Measurements from ENCODE around the gene CROCC.
"Not testable (repeated sequence)": the region's sequence is repeated elsewhere in the genome, so short reads cannot be mapped to it uniquely, and the experiment has no call there.

Gene CROCC, protein sequence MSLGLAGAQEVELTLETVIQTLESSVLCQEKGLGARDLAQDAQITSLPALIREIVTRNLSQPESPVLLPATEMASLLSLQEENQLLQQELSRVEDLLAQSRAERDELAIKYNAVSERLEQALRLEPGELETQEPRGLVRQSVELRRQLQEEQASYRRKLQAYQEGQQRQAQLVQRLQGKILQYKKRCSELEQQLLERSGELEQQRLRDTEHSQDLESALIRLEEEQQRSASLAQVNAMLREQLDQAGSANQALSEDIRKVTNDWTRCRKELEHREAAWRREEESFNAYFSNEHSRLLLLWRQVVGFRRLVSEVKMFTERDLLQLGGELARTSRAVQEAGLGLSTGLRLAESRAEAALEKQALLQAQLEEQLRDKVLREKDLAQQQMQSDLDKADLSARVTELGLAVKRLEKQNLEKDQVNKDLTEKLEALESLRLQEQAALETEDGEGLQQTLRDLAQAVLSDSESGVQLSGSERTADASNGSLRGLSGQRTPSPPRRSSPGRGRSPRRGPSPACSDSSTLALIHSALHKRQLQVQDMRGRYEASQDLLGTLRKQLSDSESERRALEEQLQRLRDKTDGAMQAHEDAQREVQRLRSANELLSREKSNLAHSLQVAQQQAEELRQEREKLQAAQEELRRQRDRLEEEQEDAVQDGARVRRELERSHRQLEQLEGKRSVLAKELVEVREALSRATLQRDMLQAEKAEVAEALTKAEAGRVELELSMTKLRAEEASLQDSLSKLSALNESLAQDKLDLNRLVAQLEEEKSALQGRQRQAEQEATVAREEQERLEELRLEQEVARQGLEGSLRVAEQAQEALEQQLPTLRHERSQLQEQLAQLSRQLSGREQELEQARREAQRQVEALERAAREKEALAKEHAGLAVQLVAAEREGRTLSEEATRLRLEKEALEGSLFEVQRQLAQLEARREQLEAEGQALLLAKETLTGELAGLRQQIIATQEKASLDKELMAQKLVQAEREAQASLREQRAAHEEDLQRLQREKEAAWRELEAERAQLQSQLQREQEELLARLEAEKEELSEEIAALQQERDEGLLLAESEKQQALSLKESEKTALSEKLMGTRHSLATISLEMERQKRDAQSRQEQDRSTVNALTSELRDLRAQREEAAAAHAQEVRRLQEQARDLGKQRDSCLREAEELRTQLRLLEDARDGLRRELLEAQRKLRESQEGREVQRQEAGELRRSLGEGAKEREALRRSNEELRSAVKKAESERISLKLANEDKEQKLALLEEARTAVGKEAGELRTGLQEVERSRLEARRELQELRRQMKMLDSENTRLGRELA (N-terminal part only)

DNA sequence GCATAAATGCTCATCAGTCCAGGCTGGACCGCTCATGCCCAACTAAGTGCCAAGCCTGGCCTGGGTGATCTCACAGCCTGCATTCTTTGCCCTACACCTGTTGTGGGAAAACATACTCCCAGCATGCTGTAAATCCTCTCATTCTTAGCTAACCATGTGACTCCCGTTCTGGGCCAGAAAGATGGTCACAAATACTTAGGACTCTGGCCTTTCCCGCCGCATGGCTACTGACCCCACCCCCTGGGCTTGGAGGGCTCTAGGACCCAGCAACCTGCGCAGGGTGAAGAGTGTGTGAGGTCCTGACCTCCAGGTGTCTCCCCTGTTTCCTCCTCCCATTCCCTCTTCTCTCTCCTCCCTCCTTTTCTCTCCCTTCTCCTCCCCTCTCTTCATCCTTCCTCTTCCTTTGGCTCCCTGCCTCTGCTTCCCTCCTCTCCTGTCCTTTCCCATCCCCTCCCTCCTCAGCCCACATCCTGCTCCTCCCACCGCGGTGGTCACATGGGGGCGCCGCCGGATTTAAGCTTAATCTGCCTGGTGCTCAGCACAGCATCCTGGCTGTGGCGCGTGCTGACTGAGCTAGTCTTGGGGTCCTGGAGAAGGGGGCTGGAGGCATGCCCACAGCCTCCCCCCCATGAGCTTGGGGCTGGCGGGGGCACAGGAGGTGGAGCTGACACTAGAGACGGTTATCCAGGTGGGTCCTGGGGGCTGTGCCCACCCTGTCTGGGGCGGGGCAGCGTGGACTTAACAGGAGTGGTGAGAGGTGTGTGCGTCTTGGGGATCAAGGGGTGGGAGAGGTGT lies at the start of gene CROCC:
CROCC (plus strand) TSS at position 541 of the 795 bp plus-strand sequence; CDS start at position 629, 88 bp downstream.
- DNase-seq, result no peak

DNA sequence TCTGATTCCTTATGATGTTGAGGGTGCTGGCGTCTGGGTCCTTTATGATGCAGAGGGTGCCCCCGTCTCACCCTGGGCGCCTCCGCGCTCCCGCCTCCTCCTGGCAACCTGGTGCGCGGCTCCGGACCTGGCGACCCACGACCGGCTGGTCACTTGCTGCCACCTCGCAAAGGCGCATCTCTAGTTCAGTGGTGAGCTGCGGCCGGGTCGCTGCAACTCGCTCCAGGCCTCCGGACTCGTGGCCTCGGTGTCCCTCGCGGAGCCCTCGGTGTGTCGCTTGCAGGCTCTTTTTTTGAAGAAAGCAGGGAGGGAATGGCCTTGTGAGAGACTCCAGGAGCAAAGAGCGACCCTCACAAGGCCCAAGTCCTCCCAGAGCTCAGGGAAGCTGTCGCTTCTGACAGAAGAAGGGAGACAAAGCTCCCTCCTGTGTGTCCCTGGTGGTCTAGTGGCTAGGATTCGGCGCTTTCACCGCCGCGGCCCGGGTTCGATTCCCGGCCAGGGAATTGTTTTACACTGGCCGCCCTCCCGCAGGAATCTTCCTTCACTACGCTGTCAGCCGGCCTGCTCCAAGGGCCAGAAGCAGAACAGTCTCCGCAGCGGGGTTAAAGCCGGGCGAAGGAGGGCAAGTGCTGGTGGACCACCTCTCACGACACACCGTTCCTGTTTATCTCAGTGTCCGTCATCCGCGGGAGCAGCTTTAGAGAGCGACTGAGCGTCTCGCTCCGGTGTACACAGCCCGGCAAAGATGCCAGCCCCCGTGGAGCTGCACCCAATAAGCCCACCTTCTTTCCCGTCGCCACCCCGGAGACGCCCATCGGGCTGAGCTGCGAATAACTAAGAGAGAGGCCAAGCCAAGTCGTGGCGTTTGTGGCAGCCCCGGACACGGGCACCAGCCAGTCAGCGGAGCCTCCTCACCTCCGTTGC lies 49.3 kb upstream of the CROCC start:
- not testable (repeated sequence) for DNase-seq

DNA sequence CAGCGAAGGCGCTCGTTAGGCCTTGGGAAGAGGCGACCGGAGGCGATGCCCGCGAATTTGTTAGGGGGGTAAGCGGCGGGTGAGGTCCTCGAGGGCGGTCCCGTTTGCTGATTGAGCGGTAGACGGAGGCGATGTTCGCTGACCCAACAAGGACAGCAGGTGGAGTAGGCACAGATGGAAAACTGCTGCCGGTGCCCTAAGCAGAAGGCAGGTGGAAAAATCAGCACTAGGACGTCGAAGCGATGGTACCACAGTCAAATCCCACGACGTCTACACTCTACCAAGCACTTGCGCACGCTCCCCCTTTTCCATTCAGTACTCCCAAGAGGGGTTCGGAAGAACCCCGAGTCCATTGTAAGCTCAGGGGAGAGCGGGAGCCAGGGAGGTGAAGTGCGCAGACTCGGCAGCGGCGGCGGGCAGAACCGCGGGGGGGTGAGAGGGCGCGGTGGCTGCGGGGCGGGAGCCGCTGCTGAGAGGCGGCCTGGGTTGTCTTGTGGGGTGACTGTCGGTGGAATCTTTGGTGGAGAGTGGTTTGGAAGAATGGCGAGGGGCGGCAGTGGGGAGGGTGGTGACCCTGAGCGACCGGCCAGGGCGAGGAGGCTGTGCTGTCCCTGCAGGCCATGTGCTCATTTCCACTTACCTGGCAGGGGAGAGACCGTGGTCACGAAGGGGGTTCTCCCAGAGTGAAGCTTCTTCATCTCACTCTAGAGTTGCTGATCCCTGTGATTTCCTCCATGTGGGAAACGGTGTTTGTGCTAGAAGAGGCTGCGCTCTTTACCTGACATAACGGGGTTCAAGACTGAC lies 48.5 kb upstream of the CROCC start:
- not testable (repeated sequence) for DNase-seq

DNA sequence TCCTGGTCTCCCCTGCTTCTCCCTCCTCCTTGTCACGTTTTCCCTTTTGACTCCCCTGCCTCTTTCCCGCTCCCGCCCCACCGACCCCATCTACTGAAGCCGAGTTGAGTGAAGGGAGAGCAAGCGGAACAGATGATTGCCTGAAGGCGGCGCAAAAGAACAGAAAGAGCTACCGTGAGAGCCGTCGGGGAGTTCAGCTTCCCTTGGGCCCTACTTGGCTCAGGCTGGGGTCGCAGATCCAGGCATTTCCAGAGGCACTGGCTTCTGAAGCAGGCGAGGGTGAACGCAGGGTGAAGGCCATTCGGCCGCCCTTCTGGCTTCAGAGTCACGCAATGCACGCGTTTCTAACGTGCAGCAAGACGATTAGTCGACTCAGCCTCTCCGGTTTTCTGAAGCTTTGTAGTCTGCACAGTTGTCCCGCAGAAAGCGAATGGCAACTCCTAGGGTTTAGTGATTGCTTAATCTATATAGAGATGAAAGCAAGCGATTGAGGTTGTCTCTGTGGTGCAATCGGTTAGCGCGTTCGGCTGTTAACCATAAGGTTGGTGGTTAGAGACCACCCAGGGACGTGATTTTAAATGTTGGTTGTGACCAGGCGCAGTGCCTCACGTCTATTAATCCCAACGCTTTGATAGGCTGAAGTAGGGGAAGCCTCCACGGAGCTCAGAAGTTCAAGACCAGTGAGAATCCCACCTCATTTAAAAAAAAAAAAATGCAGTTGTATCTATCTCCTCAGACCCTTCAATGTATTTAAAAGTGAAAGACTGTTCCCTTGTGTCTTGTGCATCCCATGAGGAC lies 46.6 kb upstream of the CROCC start:
- DNase-seq, result not testable (repeated sequence)

DNA sequence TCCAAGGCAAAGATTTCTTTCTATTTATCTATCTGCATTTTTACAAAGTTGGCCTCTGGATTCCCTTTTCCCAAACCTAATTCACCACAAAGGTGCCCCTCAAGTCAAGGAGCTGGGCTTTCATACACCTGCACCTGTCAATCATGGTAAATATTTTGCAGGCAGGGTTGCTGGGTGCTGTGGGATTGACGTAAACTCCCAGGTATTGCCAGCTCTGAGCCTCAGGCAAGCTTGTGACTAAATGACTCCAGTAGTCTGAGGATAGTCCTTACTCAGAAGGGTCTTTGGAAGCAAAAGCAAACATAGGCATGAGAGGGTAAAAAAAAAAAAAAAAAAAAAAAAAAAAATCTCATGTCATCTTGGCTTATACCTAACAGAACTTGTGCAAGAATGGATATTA lies 40.0 kb upstream of the CROCC start:
- DNase-seq, result not testable (repeated sequence)

DNA sequence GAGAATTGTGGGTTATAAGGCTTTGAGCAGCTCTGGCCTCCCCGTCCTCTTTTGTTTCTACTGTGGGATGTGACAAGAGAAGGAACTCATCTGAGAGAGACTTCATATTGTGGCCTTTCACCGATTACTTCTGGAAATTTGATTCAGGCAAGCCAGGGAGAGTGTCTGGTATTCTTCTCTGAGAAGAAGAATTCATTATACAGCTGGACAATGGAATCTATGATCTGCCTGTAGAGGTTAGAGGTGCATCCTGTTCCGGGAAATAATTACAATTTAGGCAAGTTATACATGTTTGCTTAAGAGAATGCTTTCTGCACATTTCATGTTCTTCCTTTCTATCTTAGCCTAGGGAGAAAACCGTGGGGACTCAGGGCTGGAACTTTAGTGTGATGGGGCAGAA lies 38.7 kb upstream of the CROCC start:
- no peak for DNase-seq

DNA sequence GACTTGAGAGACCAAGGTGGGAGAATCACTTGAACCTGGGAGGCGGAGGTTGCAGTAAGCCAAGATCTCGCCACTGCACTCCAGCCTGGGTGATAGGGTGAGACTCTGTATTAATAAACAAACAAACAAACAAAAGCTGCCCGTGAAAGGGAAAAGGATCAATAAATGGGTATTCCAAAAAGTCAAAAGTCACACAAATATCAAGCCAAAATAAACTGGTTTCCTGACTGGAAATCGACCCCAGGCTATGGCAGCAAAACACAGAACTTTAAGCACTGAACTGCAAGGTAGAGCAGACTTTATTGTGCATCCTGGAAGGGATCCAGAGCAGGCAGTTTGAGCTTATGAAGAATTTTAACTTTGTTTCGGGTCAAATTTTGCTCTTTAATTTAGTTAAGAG lies 37.2 kb upstream of the CROCC start:
- DNase-seq, result not testable (repeated sequence)

DNA sequence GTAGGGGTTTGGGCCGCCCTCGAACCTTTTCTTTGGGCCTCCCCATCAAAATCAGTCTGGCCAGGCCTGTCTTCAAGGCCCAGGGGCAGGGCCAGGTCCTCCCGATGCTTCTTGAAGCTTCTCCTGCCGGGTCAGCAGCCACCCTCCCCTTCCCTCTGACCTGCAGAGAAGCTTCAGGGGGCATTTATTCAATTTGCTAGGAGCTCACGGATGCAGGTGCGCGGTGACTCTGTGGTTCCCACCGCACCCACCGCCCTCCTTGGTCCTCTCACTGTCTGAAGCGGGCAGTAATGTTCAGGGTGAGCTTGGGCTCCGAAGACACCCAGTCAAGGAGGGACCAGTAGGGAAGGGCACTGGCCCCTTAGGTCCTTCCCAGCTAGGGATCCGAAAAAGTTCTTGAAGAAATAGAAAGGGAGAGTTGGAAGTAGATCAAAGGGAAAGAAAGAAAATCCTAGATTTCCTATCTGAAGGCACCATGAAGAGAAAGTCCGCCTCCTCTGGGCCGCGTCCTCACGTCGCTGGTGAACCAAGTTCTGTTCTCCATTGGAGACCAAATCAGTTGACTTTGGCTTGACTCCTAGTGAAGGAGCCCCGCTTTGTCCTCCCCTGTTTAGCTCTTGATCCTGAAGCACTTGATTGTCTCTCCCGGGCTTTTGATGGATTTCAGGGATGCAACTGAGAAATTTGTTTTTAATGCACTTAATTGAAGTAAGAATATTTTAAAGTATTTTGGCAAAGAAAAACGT lies 34.7 kb upstream of the CROCC start:
- no peak for DNase-seq

DNA sequence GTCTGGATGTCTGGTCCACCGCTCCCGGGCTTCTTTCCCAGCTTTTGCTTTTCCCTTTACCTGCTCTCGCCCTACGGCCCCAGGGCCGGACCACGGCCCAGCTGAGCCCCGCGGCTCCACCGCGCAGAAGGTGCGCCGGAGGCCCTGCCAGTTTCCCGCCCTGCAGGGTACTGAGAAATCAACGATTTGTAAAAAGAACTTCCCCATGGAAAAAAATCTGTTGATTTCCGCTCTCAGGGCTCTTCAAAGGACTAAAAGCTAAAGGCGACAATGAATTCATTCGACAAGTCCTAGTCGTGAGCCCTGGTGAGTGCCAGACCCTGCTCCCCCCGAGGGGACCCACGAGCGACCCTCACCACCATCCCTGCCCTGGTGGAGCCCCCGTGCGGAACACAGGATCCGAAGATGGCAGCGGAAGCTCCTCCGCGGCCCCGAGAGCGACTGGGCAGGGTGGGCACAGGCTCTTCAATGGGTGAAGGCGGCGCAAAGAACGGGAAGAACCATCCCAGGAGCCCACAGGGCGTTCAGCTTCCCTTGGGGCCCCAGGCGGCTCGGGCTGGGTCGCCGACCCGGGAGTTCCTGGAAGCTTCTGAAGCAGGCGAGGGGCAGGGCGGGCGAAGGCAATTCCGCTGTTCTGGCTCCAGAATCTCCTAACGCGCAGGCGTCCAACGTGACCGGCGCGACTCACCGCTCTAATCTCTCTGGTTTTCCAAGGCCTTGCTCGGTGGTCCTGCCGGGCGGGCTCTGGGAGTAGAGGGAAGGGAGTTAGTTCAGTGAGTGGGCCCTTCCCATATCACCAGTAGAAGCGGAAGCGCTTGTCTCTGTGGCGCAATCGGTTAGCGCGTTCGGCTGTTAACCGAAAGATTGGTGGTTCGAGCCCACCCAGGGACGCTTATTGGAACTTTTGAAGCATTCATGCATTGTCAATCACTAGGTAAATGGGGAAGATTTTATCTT lies 32.6 kb upstream of the CROCC start:
- DNase-seq, result no peak

DNA sequence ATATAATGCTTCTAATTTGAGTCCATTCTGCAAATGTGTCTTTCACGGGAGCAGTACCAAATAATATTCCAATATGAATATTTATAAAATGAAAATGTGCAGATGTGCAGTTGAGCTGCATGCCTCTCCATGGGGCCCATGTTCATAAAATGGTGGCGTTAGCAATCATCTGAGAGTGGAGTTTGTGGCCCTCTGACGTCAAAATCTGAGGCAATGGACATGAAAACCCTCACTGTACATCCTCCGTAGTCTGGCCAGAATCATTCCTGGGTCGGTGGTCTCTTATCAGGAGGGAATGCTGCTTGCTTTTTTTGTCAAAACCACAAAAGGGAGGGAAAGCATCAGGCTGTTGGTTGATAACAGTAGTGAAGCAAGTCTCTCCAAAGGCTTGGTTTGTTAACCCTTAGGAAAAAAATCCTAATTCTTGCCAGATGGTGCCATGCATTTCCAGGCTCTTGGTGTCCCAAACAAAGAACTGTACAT lies 31.2 kb upstream of the CROCC start:
- not testable (repeated sequence) for DNase-seq

DNA sequence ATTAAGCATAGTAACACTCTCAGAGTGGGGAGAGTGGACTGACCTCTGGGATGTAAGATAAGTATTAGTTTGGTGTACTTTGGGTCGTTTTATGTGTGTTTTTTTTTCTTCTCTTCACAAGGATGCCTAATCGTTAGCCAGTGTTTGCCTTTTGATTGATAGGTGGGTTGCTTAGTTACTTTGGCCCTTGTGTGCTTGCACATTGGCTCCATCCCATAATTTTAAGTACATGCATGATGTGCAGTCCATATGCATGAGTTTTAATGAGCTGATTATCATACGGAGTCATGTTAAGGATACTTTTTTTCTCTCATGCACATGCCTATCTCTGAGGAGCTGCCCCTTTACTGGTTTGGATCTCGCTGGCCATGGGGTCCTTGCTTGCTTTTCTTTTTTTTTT lies 30.7 kb upstream of the CROCC start:
- not testable (repeated sequence) for DNase-seq

DNA sequence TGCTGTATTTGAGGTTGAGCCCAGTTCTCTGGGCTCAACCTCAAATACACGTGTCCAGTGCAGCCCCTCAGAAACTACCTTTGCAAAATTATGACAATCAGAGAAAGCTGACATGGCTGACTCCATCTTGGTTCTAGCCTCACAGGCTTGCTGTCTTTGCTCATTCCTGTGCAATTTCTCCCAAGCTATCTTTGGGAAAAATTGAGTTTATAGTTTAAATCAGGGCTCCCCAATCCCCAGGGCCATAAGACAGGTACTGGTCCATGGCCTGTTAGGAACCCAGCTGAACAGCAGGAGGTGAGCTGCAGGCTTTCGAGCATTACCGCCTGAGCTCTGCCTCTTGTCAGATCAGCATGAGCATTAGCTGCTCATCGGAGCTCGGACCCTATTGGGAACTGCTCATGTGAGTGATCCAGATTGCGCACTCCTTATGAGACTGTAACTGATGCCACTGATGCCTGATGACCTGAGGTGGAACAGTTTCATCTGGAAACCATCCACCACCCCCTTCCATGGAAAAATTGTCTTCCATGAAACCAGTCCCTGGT lies 28.7 kb upstream of the CROCC start:
- not testable (repeated sequence) for DNase-seq

DNA sequence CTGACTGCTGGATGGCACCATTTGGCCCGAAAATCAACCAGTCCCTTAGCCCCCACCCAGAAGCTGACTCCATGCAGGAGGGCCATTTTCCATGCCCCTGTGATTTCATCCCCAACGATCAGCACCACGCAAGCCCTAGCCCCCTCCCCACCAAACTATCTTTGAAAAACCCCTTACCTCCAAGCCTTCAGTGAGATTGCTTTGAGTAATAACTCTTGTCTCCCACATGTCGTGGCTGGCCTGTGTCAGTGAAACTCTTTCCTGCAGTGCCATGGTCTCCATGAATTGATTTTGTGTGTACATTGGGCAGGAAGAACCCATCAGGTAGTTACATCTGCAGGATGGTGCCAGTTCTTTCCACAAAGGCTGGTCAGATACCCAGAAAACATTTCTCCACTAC lies 27.9 kb upstream of the CROCC start:
- DNase-seq, result not testable (repeated sequence)

DNA sequence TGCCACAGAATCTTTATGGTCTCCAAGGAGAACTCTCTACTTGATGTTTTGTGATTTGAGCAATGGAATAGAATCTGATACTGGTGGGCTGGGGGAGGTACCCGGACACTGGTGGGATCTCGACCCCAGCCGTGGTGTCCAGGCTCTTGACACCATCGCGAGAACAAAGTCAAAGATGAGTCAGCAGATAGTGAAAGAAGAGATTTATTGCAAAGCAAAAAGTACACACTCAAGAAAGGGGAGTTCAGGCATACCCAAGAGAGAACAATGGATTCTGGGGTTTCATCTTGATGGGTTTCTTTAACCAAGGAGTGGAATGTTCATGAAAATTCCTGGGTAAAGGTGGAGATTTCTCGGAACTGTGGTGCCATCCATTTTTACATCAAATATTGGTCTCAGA lies 27.4 kb upstream of the CROCC start:
- DNase-seq, result not testable (repeated sequence)

DNA sequence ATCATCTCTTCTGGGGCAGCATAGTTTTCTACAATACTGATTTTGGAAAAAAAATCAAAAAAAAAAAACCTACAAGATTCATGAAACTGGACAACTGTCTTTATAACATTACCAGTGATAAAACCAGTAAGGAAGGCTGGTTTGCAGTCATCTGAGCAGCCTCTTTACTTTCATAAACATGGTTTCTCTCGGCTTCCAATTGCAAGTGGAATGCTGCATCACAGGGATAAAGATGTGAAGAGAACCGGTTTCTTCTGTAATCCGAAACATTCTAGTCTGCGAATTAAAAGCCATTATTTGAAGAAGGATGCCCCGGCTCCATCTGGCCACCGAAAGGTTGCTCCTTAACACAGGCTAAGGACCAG lies 26.5 kb upstream of the CROCC start:
- not testable (repeated sequence) for DNase-seq

DNA sequence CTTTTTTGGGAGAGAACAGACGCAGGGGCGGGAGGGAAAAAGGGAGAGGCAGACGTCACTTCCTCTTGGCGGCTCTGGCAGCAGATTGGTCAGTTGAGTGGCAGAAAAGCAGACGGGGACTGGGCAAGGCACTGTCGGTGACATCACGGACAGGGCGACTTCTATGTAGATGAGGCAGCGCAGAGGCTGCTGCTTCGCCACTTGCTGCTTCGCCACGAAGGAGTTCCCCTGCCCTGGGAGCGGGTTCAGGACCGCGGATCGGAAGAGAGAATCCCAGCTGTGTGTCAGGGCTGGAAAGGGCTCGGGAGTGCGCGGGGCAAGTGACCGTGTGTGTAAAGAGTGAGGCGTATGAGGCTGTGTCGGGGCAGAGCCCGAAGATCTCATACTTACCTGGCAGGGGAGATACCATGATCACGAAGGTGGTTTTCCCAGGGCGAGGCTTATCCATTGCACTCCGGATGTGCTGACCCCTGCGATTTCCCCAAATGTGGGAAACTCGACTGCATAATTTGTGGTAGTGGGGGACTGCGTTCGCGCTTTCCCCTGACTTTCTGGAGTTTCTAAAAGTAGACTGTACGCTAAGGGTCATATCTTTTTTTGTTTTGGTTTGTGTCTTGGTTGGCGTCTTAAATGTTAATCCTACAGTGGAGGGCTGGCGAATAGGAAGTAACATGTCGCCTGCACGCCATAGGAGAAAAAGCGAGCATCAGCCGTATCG lies 26.0 kb upstream of the CROCC start, which contains the start of gene RNU1-2:
RNU1-2 (plus strand) TSS at position 383 of the 718 bp plus-strand sequence.
- DNase-seq, result peak; percentile 99
